Hepatocyte (in vitro differentiated cells): Measurements from ENCODE around the gene SLX1A.

Source experiments
- CTCF ChIP-seq: fragments of 200-600 bp; sonication (generic); IDR thresholded peaks from 2 replicates; pipeline ENCODE4 v1.5.1; 2016; ENCODE audit warnings: antibody characterized with exemption, mild to moderate bottlenecking; ENCODE audit not compliant: poor library complexity
- EZH2 ChIP-seq: fragments of 200-600 bp; sonication (generic); IDR thresholded peaks from 2 replicates; pipeline ENCODE4 v1.6.1; 2016; ENCODE audit warnings: antibody characterized with exemption, mild to moderate bottlenecking, borderline replicate concordance
- EZH2phosphoT487 ChIP-seq: fragments of 200-600 bp; sonication (generic); IDR thresholded peaks from one replicate; pipeline ENCODE4 v1.6.1; 2018; ENCODE audit warnings: antibody characterized with exemption, mild to moderate bottlenecking, low read depth, moderate library complexity; ENCODE audit not compliant: unreplicated experiment, severe bottlenecking

- TF ChIP-seq CTCF (no peak), EZH2 (no peak), EZH2phosphoT487 (no peak)
Measured at GRCh38 chr16:30144017-30144416, 49.7 kb upstream of the SLX1A start.
